IMR-90 (cell line): Measurements from ENCODE around the gene MAGI2.

Source experiments
- CEBPB ChIP-seq: IDR thresholded peaks from 2 replicates; pipeline ENCODE4 v1.6.1; 2012; ENCODE audit warnings: low read depth, low read length, improper control_type of control experiment
- CTCF ChIP-seq: conservative IDR thresholded peaks from 2 replicates; pipeline ENCODE4 v1.5.1; 2012; ENCODE audit warnings: mild to moderate bottlenecking, low read depth, low read length, improper control_type of control experiment
- FOS ChIP-seq: fragments of 150-350 bp; IDR thresholded peaks from 2 replicates; pipeline ENCODE4 v1.6.1; 2016; ENCODE audit warnings: low read depth, low read length
- POLR2A ChIP-seq: IDR thresholded peaks from 2 replicates; pipeline ENCODE4 v1.6.1; 2012; ENCODE audit warnings: mild to moderate bottlenecking, low read depth, low read length
- RAD21 ChIP-seq: IDR thresholded peaks from 2 replicates; pipeline ENCODE4 v1.6.1; 2012; ENCODE audit warnings: low read length, improper control_type of control experiment
- RCOR1 ChIP-seq: IDR thresholded peaks from 2 replicates; pipeline ENCODE4 v1.6.1; 2012; ENCODE audit warnings: mild to moderate bottlenecking, low read length, improper control_type of control experiment; ENCODE audit not compliant: insufficient replicate concordance
- USF2 ChIP-seq: fragments of 150-350 bp; IDR thresholded peaks from 2 replicates; pipeline ENCODE4 v1.6.1; 2017; ENCODE audit warnings: mild to moderate bottlenecking, antibody characterized with exemption, low read length, low read depth

GRCh38 chr7:78780560-78780959, 672.9 kb downstream of the MAGI2 start:
- TF ChIP-seq CTCF (no peak), POLR2A (no peak), USF2 (no peak), RCOR1 (no peak), FOS (no peak), RAD21 (no peak), CEBPB (no peak)
